Measurements from ENCODE around the gene ZNF654. TPM values are rescaled to one million over a fixed set of nuclear protein-coding genes. Genes with fewer than 3 reads are reported as not detected.
"Not testable (repeated sequence)": the region's sequence is repeated elsewhere in the genome, so short reads cannot be mapped to it uniquely, and the experiment has no call there.

Gene ZNF654
- total RNA-seq, 1 donor from 2014 or later, result 20.4 TPM

GRCh38 chr3:88142094-88142624 is 83.1 kb downstream of the ZNF654 start:
- no peak for DNase-seq

GRCh38 chr3:88147261-88147660 is 88.2 kb downstream of the ZNF654 start:
- DNase-seq, result no peak

DNA sequence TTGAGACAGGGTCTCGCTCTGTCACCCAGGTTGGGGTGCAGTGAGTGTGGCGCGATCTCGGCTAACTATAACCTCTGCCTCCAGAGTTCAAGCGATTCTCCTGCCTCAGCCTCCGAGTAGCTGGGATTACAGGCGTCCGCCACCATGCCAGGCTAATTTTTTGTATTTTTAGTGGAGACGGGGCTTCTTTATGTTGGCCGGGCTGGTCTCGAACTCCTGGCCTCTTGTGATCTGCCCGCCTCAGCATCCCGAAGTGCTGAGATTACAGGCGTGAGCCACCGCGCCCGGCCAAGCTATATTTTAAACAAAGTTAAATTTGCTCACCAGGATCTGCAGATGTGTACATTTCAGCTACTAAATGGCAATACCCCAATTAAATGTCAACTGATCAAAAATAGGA is 89.6 kb downstream of the ZNF654 start:
- DNase-seq, result no peak

DNA sequence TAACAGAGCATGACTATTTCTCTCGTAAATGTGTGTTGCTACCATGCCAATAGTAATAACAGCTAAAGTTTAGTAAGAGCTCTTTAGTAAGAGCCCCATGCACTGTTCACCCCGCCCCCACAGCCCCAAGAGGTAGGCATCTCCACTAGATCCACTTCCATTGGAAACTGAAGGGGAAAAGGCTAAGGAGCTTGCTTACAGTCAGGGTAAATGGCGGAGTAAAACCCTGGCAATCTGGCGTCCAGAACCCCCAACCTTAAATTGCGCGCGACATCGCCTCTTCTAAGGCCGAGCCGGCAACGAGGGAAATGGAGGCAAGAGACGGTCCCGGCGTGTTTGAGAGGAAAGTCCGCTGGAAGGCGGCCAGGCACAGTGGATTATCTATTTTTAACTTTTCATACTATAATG is 90.0 kb downstream of the ZNF654 start:
- DNase-seq, result no peak

DNA sequence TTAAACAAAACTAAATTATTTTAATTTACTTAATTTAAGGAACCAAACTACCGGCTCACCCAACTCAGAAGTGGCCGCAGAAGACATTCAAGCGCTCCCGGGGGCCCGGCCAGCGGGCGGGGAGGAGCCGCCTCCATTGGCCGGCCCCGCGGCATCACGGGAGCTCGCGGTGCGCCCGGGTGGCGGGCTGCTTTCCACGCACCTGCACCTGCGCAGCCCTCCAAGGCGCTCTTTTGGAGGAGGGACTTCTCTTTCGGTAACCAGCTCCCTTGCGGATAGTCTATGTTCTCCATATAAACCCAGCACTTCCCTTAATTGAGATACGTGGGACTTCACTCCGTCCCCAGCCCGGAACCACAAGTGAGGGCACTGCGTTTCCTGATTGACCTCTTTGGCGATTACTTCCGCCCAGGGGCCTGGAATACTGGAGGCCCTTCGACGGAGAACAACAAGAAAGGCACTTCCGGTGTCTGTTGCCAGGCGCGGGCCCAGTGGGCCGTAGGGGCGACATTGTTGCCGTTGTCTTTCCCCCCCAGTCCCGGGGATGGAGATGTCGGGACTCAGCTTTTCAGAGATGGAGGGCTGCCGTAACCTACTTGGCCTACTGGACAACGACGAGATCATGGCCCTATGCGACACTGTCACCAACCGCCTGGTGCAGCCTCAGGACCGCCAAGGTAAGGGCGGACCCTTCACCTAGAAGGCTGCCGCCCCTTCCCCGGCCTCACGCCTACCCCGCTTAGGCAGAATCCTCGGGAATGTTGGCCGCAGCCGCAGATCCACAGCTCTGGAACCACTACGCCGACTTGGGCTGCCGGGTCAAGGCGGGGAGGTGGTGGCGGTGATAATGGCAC is 90.7 kb downstream of the ZNF654 start, which contains the start of gene C3orf38:
Gene C3orf38, plus strand, starts transcription at position 451 of the 854 bp plus-strand sequence. Its CDS starts 94 bp downstream, at position 545.
- DNase-seq, result peak; percentile 80

- DNase-seq, result peak; percentile 39
Measured at GRCh38 chr3:88150371-88150770, 91.3 kb downstream of the ZNF654 start.

DNA sequence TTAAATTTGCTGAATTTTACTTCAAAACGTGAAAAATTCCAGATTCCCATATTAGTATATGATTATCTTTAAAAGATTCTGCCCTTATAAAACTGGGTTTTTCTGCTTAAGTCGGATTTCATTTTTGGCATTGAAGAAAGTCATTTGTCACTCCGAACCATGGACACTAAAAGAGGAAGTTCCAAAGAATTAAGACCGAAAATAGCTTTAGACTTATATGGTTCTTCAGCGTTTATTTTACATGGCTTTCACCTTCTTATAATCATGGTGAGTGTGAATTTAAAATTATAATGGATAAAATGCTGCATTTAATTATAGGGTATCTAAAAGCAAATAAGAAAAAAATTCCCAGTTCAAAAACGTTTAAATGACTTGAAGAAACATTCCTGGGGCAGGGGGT is 91.8 kb downstream of the ZNF654 start:
- peak; percentile 17 for DNase-seq

GRCh38 chr3:88151358-88151757 is 92.3 kb downstream of the ZNF654 start:
- peak; percentile 6 for DNase-seq

DNA sequence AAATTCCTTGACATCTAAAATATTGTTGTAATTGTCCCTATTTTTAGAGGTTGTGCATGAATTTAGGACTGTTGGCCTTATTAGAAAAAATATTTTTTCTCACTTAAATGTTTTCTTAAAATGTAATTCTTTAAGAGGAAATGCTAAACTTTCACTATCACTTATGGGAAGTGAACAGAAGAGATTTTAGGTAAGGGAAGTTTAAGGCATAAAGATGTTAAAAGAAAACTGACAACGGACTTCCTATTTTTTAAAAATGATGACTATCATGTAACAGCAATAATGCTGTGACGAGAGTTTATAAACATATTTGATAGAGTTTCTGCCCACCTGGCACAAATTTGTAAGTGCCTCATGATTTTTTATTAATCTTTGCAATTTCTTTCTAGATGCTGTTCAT is 93.8 kb downstream of the ZNF654 start:
- DNase-seq, result no peak

- DNase-seq, result no peak
Measured at GRCh38 chr3:88166419-88166971, 107.4 kb downstream of the ZNF654 start.

DNA sequence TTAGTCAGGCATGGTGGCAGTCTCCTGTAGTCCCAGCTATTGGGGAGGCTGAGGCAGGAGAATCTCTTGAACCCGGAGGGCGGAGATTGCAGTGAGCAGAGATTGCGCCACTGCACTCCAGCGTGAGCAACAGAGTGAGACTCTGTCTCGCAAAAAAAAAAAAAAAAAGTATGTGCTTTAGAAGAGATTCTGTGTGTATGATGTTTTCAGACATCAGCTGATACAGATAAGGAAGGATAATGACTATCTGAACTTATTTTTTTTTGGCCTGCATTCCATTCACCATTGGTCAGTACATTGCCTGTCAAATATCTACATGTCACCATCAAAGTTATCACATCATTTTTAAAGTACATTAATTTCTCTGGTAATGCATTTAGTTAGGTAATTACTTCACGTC is 108.1 kb downstream of the ZNF654 start:
- DNase-seq, result no peak

GRCh38 chr3:88167704-88168103 is 108.6 kb downstream of the ZNF654 start:
- DNase-seq, result no peak

- DNase-seq, result no peak
Measured at GRCh38 chr3:88168171-88168570, 109.1 kb downstream of the ZNF654 start.

DNA sequence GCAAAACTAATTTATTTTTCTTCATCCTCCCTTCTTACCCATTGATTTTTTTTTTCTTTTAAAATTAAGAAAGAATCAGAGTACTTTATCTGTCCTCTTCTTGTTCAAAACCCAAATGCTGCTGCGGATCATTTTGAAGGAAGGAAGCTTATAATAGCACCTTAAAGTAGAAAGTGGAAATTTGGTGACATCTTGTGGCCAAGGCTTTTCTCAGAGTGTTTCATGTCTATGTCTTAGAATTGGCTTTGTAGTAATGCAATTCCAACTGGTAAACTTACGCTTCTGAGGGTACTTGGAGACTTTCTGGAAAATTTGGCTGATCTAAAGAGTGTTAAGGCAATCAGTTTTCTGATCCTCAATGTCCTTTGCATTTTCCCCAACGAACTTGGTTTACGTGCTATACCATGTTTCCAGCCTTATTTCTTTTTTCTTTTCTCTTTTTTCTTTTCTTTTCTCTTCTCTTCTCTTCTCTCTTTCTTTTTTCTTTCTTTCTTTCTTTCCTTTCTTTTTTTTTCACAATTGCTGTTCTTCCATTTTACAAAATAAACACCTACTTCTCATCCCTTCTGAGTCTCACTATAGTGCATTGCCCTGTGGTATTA is 121.4 kb downstream of the ZNF654 start:
- DNase-seq, result peak; percentile 61

DNA sequence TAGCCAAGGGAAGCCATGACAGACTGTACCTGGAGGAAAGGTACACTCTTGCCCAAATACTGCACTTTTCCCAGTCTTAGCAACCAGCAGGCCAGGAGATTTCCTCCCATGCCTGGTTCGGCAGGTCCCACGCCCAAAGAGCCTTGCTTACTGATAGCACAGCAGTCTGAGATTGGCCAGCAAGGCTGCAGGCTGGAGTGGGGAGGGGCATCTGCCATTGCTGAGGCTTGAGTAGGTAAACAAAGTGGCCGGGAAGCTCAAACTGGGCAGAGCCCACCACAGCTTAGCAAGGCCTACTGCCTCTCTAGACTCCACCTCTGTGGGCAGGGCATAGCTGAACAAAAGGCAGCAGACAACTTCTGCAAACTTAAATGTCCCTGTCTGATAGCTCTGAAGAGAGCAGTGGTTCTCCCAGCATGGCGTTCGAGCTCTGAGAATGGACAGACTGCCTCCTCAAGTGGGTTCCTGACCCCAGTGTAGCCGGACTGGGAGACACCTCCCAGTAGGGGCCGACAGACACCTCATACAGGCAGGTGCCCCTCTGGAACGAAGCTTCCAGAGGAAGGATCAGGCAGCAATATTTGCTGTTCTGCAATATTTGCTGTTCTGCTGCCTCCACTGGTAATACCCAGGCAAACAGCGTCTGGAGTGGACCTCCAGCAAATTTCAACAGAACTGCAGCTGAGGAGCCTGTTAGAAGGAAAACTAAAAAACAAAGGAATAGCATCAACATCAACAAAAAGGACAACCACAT is 123.3 kb downstream of the ZNF654 start:
- not testable (repeated sequence) for DNase-seq

- DNase-seq, result no peak
Measured at GRCh38 chr3:88188436-88188835, 129.4 kb downstream of the ZNF654 start.

GRCh38 chr3:88189361-88189810 is 130.3 kb downstream of the ZNF654 start:
- DNase-seq, result no peak

DNA sequence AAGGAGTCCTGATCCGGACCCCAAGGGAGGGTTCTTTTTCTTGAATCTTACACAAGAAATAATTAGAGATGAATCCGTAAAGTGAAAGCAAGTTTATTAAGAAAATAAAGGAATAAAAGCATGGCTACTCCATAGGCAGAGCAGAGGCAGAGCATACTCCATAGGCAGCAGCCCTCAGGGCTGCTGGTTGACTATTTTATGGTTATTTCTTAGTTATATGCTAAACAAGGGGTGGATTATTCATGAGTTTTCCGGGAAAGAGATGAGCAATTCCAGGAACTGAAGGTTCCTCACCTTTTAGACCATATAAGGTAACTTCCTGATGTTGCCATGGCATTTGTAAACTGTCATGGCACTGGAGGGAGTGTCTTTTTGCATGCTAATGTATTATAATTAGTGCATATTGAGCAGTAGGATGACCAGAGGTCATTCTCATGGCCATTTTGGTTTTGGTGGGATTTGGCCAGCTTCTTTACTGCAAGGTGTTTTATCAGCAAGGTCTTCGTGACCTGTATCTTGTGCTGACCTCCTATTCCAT is 132.9 kb downstream of the ZNF654 start:
- DNase-seq, result no peak

GRCh38 chr3:88192631-88193030 is 133.6 kb downstream of the ZNF654 start:
- no peak for DNase-seq

Data from dermis blood vessel endothelial cell (primary cell).